Stimulated activated CD4-positive, alpha-beta T cell treated with anti-CD3 and anti-CD28 coated beads, Interleukin-2, amount 100 ng/mL, for 4 hours (primary cell): ENCODE data around the gene SEPTIN11.
"Not testable (repeated sequence)": the region's sequence is repeated elsewhere in the genome, so short reads cannot be mapped to it uniquely, and the experiment has no call there.

ENCODE experiments used
- DNase-seq: peaks from one replicate; pipeline ENCODE4 v3.0.0-alpha.2; 2020; ENCODE audit warnings: low read depth

SEPTIN11 gene

GRCh38 chr4:76952071-76952470, 2.5 kb downstream of the SEPTIN11 start:
- DNase-seq = no peak

- no peak for DNase-seq
Observed at GRCh38 chr4:76952656-76953582, 3.4 kb downstream of the SEPTIN11 start.

DNA sequence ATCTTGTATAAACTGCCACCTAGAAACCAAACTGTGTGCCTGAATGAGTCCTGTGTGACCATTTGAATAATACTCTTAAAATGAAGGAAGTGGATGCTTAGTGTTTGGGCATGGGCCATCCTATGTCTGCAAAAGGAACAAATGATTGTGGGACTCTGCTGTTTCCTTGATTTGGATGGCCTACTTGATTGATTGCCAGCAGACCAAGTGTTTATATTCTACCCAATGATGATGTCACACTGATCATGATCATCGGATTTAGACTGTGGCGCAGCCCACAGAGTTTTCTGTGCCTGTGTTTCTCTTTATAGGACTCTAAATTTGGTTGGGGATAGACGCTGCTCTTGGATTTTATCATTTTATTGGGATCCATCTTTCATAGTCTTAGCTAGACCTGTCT, 4.4 kb downstream of the SEPTIN11 start:
- no peak for DNase-seq

- DNase-seq = no peak
Observed at GRCh38 chr4:76954489-76954888, 4.9 kb downstream of the SEPTIN11 start.

DNA sequence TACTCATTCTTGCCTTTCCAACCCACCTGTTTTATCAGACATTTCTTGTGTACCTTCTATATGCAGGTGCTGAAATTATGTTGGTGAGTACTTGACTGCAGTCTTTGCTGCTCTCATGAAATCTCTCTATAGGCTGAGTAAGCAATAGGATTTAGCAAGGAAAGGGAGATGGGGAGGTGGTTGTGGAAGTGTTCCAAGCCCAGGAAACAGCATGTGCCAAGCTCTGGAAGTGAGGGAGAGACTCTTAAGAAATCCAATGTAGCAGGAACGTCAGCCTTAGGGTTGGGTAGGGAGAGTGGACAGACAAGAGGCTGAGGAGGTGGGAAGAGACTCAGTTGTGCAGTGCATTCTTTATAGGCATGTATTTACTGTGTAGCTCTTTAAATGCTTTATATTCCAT, 5.6 kb downstream of the SEPTIN11 start:
- no peak for DNase-seq

GRCh38 chr4:76957004-76957738, 7.6 kb downstream of the SEPTIN11 start:
- no peak for DNase-seq

GRCh38 chr4:76958891-76959290, 9.3 kb downstream of the SEPTIN11 start:
- no peak for DNase-seq

- no peak for DNase-seq
Observed at GRCh38 chr4:76960014-76960413, 10.5 kb downstream of the SEPTIN11 start.

DNA sequence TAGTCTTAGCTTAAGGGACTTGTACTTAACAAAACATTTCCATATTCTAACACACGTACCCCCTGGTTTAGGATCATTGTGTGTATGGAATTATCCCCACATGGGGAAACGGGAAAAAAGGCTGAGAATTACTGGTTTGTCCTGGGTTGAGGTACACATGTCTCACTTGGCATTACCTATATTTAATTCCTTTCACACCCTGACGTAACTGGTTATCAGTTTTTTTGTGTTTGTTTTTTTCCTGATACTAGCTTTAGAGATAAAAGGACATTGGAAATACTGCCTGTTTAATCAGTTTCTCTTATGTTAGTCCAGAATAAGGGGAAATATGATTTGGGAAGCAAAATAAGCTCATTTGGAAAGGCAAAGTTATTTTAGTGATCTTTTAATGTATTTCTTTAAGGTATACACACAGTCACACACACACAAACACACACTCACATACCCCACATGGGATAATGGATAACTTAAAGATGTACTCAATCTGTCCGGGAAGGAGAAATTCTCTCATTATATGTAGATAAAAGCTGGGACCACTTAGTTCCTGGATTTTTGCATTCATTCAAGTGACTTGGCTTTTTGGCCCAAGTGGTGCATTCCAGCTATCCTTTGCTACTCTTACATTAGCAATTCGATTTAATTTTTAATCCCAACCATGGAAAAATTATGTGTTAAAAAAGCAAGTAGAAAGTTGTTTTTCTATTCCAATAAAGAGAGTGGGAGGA, 13.0 kb downstream of the SEPTIN11 start:
- no peak for DNase-seq

- DNase-seq = no peak
Observed at GRCh38 chr4:76963131-76963750, 13.7 kb downstream of the SEPTIN11 start.

- not testable (repeated sequence) for DNase-seq
Observed at GRCh38 chr4:76963927-76964326, 14.4 kb downstream of the SEPTIN11 start.

DNA sequence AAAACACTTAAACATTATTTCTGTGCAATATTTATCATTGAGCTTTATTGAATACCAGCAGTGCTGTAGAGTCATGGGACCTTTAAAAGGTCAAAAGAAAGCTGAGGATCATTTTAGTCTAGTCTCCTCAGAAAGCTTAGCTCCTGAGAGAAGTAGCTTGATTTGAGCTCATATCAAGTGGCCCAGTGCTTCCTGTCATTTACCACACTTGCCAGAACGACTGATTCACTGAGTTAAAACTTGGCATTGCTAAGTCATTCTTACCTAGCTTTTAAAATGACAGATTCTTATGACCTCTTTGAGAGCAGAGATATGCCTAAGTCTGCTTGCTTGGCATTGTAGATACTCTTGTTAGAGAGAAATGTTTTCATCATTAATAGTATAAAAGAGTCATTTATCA, 15.2 kb downstream of the SEPTIN11 start:
- no peak for DNase-seq

DNA sequence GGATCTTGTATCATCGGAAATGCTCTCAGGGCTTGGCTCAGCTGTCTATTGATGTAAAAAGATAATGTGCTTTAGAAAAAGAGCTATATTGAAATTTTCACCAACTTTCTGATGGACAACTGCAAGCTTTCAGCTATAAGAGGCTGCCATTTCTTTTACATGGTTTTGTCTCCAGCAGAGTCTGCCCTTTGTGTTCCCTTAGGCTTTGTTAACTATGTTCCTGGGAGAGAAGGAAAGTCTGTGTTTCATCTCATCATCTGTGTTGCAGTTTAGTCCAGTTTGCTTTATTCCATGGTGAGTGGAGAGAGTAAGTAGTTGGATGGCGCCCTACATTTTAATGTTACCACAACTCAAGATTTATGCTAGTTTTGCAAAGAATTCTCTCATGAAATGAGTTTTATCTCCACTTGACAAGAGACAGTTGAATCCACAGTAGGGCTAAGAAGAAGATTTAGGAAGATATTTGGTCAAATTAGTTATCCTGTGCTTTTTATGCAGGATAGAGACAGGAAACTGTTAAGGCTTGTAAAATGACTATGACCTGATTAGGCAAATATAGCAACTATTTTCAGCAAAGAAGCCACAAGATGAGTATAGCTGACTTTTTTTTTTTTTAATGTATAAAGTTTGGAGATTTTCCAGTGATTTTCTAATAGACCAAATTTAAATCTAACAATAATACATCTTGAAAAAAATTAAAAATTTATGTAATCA, 16.5 kb downstream of the SEPTIN11 start:
- no peak for DNase-seq

GRCh38 chr4:76968937-76969336, 19.4 kb downstream of the SEPTIN11 start:
- DNase-seq = no peak

DNA sequence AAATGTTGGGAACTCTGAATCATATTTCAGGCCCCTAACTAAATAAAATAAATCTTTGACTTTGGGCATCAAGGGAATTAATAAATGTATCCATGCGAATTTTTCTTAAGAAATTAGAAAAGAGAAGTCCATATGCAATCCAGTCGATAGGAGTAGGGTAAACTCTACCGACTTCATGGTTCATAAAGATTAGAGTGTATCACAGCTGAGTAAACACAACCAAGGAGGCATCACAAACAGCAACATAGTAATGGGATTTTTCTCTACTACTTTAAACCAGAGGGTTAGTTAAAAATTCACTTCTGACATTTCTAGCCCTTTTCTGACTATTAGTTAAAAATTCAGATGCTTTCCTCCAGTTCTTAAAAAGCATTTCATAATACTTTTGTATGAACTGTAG, 19.9 kb downstream of the SEPTIN11 start:
- no peak for DNase-seq

DNA sequence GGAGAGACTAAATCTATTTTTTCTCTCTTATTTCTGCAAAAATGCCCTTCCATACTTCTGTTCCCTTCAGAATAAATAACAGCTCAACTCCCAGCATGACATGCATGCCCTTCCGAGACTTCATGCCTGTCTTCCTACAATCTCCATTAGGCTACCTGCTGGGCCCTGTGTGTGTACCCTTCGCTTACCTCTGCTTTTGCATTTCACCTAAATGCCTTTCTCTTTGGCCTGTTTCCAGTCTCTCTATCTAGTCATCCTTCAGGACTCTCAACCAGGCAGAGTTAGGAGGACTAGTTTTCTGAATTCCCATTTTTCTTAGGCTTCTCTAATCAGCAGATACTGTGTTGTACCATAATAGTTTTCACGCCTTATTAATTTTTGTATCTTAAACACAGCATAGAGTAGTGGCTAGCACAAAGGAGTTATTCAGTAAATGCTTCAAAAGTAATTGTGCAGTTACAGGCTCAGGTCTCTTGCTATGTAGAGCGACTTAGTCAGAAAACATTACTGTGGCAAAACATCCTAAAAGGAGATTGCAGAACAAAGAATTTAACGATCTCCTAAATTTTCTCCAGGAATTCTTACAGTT, 20.5 kb downstream of the SEPTIN11 start:
- no peak for DNase-seq

DNA sequence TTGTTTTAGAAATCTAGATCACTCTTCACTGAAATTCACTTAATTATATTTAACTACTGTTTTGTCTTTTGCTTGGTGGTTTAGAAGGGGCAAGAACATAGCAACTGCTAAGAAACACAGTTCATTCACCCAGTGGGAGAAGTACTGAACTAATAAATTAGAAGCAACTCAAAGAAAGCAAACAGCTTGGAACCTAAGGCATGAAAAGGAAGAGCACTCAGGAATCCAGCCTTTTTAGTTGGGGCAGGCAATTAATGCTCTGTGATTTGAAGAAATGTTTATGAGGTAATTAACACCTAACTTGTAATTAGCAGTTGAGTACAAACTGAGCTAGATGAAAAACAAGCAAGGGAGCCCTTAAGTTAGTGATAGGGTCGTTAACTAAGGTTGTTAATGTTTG, 22.8 kb downstream of the SEPTIN11 start:
- no peak for DNase-seq

- DNase-seq = no peak
Observed at GRCh38 chr4:76974150-76974549, 24.6 kb downstream of the SEPTIN11 start.

GRCh38 chr4:76977113-76977512, 27.6 kb downstream of the SEPTIN11 start:
- DNase-seq = no peak

- DNase-seq = no peak
Observed at GRCh38 chr4:76977736-76978350, 28.3 kb downstream of the SEPTIN11 start.

GRCh38 chr4:76979236-76979635, 29.7 kb downstream of the SEPTIN11 start:
- no peak for DNase-seq
